ENCODE data around the gene TMEM79.

- TF ChIP-seq CTCF (conservative IDR thresholded peaks at IDR 0.05 in 1 of 2, IDR thresholded peaks at IDR 0.05 in 1 of 2; ENCODE audit: low read depth in 1 of 2, low read length in 2 of 2), result no peak
- no peak for TF ChIP-seq EZH2 (IDR thresholded peaks at IDR 0.05; ENCODE audit: low read length, missing control alignments)
Observed at GRCh38 chr1:156293895-156294294, 9.8 kb downstream of the TMEM79 start.

Measured in fibroblast of lung (primary cell).